OCI-LY3 (cell line): Measurements from ENCODE around the gene GRID2.

Experiments used
- EZH2phosphoT487 ChIP-seq: fragments of 200-600 bp; shearing (Covaris generic); IDR thresholded peaks from 2 replicates; pipeline ENCODE4 v1.6.1; 2018; ENCODE audit warnings: antibody characterized with exemption, mixed run types, low read depth
- TF ChIP-seq, protein P1 (sequence below): fragments of 200-600, 300-600 bp; sonication (generic); IDR thresholded peaks from 2 replicates; pipeline ENCODE4 v1.5.1; 2014; ENCODE audit warnings: antibody characterized with exemption, low read length, low read depth

DNA sequence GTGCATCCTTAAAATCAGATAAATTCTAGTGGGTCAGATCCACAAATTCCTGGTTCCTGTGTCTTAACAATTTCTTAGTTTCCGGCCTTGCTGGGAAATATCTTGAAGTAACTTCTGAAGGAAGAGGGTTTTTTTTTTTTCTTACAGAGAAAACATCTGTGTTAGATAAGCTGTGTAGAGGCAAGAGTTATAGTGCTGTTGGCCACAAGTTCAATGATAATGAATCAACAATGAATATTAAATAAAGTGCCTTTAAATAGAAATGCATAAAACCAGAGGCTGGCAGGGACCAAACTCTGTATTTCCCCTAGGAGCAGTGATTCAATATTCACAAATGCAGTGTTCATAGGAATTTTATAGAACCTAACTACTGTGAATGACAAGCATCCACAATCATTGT lies 812.9 kb downstream of the GRID2 start:
- TF ChIP-seq, protein P1, sequence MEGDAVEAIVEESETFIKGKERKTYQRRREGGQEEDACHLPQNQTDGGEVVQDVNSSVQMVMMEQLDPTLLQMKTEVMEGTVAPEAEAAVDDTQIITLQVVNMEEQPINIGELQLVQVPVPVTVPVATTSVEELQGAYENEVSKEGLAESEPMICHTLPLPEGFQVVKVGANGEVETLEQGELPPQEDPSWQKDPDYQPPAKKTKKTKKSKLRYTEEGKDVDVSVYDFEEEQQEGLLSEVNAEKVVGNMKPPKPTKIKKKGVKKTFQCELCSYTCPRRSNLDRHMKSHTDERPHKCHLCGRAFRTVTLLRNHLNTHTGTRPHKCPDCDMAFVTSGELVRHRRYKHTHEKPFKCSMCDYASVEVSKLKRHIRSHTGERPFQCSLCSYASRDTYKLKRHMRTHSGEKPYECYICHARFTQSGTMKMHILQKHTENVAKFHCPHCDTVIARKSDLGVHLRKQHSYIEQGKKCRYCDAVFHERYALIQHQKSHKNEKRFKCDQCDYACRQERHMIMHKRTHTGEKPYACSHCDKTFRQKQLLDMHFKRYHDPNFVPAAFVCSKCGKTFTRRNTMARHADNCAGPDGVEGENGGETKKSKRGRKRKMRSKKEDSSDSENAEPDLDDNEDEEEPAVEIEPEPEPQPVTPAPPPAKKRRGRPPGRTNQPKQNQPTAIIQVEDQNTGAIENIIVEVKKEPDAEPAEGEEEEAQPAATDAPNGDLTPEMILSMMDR = no peak
- no peak for TF ChIP-seq EZH2phosphoT487
